Breast epithelium (tissue), 4 donors: Measurements from ENCODE around the gene PIGR. TPM values are rescaled to one million over a fixed set of nuclear protein-coding genes. Genes with fewer than 3 reads are reported as not detected.

Experiments
- DNase-seq, 2 donors: peaks; one replicate each; pipeline ENCODE4 v3.0.0-alpha.2; 2019; ENCODE audit warnings: low spot score in 2 of 2
- H3K27ac ChIP-seq, 2 donors: fragments of 200-600 bp; sonication (generic) in 1 of 2; one replicate each; pipeline ENCODE4 v1.5.1; 2016 to 2019; ENCODE audit warnings: mild to moderate bottlenecking in 1 of 2
- H3K27me3 ChIP-seq, 2 donors: fragments of 200-600 bp; sonication (generic) in 1 of 2; one replicate each; pipeline versions ENCODE4 v1.5.1 to v1.6.0; 2017 to 2019; ENCODE audit warnings: control low read depth in 1 of 2, mild to moderate bottlenecking in 1 of 2
- H3K36me3 ChIP-seq: fragments of 200-600 bp; one replicate; pipeline ENCODE4 v1.5.1; 2019
- H3K4me1 ChIP-seq, 2 donors: fragments of 200-600 bp; sonication (generic); one replicate each; pipeline ENCODE4 v1.5.1; 2016 to 2019; ENCODE audit warnings: control low read depth in 1 of 2
- H3K4me3 ChIP-seq, 3 donors: fragments of 200-600 bp; sonication (generic); 1 replicate in 2 of 3; 2 replicates in 1 of 3; pipeline ENCODE4 v1.5.1; 2016 to 2019; ENCODE audit warnings: mild to moderate bottlenecking in 3 of 3, moderate library complexity in 2 of 3
- H3K9me3 ChIP-seq, 2 donors: fragments of 200-600 bp; sonication (generic) in 1 of 2; one replicate each; pipeline ENCODE4 v1.5.1; 2016 to 2019; ENCODE audit warnings: control low read depth in 1 of 2
- POLR2A ChIP-seq: fragments of 450-650 bp; IDR thresholded peaks from one replicate; pipeline ENCODE4 v1.6.1; 2016; ENCODE audit warnings: antibody characterized with exemption, mild to moderate bottlenecking, moderate library complexity
- POLR2AphosphoS5 ChIP-seq, 3 donors: sonication (generic); formaldehyde crosslinking; IDR thresholded peaks; one replicate each; pipeline ENCODE4 v1.6.1; 2017; ENCODE audit warnings: antibody characterized with exemption in 3 of 3
- intact Hi-C: fragments of 100-400 bp; cut with DNase I; formaldehyde crosslinking; loops from one replicate; pipeline ENCODE4 v1.15.1; 2023; ENCODE audit warnings: low total_unique reads
- total RNA-seq, 3 donors: library from RNA; depleted of rRNA; stranded (reverse); fragments of >200 nt; gene quantifications; one replicate each; pipeline ENCODE4 v1.1.0, GENCODE V29; 2016
- TF ChIP-seq, protein P1 (sequence below), 3 donors: fragments of 450-650 bp; IDR thresholded peaks; one replicate each; pipeline ENCODE4 v1.5.1; 2016 to 2017; ENCODE audit warnings: antibody characterized with exemption in 3 of 3, mild to moderate bottlenecking in 3 of 3, moderate library complexity in 3 of 3

The PIGR gene
- total RNA-seq, 3 donors from 2014 or later, result 0.16 to 205 (median 123) TPM

DNA sequence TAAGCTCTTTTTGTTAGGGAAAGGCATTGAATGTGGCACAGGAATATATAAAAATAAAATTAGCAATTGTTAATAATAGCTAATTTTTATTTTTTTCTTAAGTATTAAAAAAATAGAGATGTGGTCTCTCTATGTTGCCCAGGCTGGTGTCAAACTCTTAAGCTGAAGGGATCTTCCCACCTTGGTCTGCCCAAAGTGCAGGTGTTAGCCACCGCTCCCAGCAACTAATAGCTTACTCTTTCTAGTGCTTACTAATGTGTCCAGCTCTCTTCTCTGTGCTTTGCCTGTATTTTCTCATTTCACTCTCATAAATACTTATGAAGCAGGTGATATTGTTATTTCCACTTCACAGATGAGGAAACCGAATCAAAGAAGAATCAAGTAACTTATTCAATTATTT is 62.4 kb downstream of the PIGR start:
- Histone ChIP-seq H3K27ac (no peak overlapping the region), H3K4me3 (no peak overlapping the region), H3K4me1 (no peaks in the 10 kb centered on the region), H3K9me3 (peaks cover 0 to 4% of the 10 kb centered on the region in 2 donors), H3K27me3 (no peaks in the 10 kb centered on the region), H3K36me3 (no peaks in the 10 kb centered on the region)
- intact Hi-C loops, result no loop called here
- no peak for DNase-seq
- no peak for TF ChIP-seq POLR2A
- TF ChIP-seq, protein P1, sequence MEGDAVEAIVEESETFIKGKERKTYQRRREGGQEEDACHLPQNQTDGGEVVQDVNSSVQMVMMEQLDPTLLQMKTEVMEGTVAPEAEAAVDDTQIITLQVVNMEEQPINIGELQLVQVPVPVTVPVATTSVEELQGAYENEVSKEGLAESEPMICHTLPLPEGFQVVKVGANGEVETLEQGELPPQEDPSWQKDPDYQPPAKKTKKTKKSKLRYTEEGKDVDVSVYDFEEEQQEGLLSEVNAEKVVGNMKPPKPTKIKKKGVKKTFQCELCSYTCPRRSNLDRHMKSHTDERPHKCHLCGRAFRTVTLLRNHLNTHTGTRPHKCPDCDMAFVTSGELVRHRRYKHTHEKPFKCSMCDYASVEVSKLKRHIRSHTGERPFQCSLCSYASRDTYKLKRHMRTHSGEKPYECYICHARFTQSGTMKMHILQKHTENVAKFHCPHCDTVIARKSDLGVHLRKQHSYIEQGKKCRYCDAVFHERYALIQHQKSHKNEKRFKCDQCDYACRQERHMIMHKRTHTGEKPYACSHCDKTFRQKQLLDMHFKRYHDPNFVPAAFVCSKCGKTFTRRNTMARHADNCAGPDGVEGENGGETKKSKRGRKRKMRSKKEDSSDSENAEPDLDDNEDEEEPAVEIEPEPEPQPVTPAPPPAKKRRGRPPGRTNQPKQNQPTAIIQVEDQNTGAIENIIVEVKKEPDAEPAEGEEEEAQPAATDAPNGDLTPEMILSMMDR (IDR thresholded peaks at IDR 0.05), result no peak
- TF ChIP-seq POLR2AphosphoS5 (IDR thresholded peaks at IDR 0.05), result no peak

DNA sequence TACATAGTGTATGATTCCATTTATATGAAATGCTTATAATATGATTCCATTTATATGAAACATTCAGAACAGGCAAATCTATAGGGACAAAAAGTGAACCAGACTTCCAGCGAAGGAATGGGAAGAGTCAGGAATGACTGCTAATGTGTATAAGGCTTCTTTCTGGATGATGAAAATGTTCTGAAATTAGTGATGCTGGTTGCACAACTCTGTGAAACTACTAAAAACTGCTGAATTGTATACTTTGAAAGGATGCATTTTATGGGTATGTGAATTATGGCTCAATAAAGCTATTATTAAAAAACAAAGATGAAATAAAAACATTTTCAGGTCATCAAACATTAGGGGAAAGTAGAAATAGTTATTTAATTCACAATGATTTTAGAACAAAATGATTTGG is 63.1 kb downstream of the PIGR start:
- intact Hi-C loops, result no loop called here
- H3K27me3 ChIP-seq, result no peaks in the 10 kb centered on the region
- H3K27ac ChIP-seq, result no peak overlapping the region
- peaks cover 4 to 11% of the 10 kb centered on the region in 2 donors for H3K9me3 ChIP-seq
- H3K36me3 ChIP-seq, result no peaks in the 10 kb centered on the region
- no peak overlapping the region for H3K4me3 ChIP-seq
- TF ChIP-seq, protein P1 (IDR thresholded peaks at IDR 0.05), result no peak
- TF ChIP-seq POLR2AphosphoS5 (IDR thresholded peaks at IDR 0.05), result no peak
- TF ChIP-seq POLR2A, result no peak
- no peak for DNase-seq
- no peaks in the 10 kb centered on the region for H3K4me1 ChIP-seq

DNA sequence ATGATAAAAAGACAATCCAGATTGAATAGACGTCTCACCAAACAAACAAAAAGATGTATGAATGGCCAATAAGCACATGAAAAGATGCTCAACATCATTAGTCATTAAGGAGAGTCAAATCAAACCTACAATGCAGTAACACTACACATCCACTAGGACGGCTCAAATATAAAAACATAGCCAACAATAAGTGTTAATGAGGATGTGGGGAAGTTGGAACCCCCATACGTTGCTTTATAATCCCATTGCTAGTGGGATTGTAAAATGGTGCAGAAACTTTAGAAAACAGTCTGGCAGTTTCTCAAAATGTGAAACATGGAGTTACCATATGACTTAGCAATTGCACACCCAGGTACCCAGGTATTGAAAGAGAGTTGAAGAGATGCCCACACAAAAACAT is 63.7 kb downstream of the PIGR start:
- Histone ChIP-seq H3K4me1 (no peaks in the 10 kb centered on the region), H3K27ac (no peak overlapping the region), H3K27me3 (no peaks in the 10 kb centered on the region), H3K4me3 (no peak overlapping the region), H3K36me3 (no peaks in the 10 kb centered on the region), H3K9me3 (peaks cover 4 to 17% of the 10 kb centered on the region in 2 donors)
- intact Hi-C loops, result no loop called here
- TF ChIP-seq, protein P1 (IDR thresholded peaks at IDR 0.05), result no peak
- TF ChIP-seq POLR2A, result no peak
- TF ChIP-seq POLR2AphosphoS5 (IDR thresholded peaks at IDR 0.05), result no peak
- no peak for DNase-seq

DNA sequence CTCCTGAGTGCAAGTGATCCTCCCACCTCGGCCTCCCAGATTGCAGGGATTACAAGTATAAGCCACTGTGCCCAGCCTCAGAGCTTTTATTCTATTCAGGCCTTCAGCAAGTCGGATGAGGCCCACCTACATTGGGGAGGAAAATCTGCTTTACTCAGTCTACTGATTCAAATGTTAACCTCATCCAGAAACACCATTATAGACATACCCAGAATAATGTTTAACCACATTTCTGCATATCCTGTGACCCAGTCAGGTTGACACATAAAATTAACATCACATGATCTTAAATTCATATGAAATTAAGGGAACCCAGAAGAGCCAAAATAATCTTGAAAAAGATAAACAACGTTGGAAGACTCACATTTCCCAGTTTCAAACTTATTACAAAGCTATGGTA is 66.0 kb downstream of the PIGR start:
- H3K27me3 ChIP-seq, result no peaks in the 10 kb centered on the region
- no peak overlapping the region for H3K27ac ChIP-seq
- no peak for DNase-seq
- H3K4me3 ChIP-seq, result no peak overlapping the region
- intact Hi-C loops, result no loop called here
- peaks cover 4 to 18% of the 10 kb centered on the region in 2 donors for H3K9me3 ChIP-seq
- no peaks in the 10 kb centered on the region for H3K4me1 ChIP-seq
- TF ChIP-seq, protein P1 (IDR thresholded peaks at IDR 0.05), result no peak
- H3K36me3 ChIP-seq, result no peaks in the 10 kb centered on the region

Other genes starting within 250 kb of the PIGR start
- not detected for gene IL19, start 175.7 kb downstream of the PIGR start, total RNA-seq
- gene IL10, start 174.0 kb downstream of the PIGR start, total RNA-seq, result 1 to 10 TPM in 2 of 3 donors, under 1 TPM in 1; 0.98 to 5.3 (median 4.3) TPM
- gene IL20, start 80.8 kb downstream of the PIGR start, total RNA-seq, result 1 to 10 TPM in 1 of 3 donors, not detected in 2; 1.5 TPM
- under 1 TPM in 1 of 3 donors, not detected in 2; 0.59 TPM for gene IL24, start 49.0 kb downstream of the PIGR start, total RNA-seq
- gene FCMR, start 24.5 kb downstream of the PIGR start, total RNA-seq, result 10 to 100 TPM in 1 of 3 donors, 1 to 10 TPM in 2; 1.1 to 11.0 (median 3.3) TPM
- not detected for gene FCAMR, start 24.0 kb upstream of the PIGR start, total RNA-seq
- 10 to 100 TPM in 1 of 3 donors, 1 to 10 TPM in 1, under 1 TPM in 1; under 0.01 to 22.2 (median 5.6) TPM for gene C1orf116, start 86.3 kb upstream of the PIGR start, total RNA-seq
- gene YOD1, start 104.7 kb upstream of the PIGR start, total RNA-seq, result 10 to 100 TPM in 1 of 3 donors, 1 to 10 TPM in 2; 6.9 to 13.3 (median 9.2) TPM
- gene PFKFB2, start 106.8 kb upstream of the PIGR start, total RNA-seq, result 10 to 100 TPM in 1 of 3 donors, 1 to 10 TPM in 2; 7.5 to 13.2 (median 8.2) TPM
- gene C4BPB, start 142.4 kb upstream of the PIGR start, total RNA-seq, result 1 to 10 TPM in 1 of 3 donors, under 1 TPM in 2; 0.80 to 3.1 (median 0.98) TPM
- 1 to 10 TPM in 2 of 3 donors, not detected in 1; 6.4 to 7.5 TPM for gene C4BPA, start 157.8 kb upstream of the PIGR start, total RNA-seq